ENCODE measurements around the gene MYH9.

DNA sequence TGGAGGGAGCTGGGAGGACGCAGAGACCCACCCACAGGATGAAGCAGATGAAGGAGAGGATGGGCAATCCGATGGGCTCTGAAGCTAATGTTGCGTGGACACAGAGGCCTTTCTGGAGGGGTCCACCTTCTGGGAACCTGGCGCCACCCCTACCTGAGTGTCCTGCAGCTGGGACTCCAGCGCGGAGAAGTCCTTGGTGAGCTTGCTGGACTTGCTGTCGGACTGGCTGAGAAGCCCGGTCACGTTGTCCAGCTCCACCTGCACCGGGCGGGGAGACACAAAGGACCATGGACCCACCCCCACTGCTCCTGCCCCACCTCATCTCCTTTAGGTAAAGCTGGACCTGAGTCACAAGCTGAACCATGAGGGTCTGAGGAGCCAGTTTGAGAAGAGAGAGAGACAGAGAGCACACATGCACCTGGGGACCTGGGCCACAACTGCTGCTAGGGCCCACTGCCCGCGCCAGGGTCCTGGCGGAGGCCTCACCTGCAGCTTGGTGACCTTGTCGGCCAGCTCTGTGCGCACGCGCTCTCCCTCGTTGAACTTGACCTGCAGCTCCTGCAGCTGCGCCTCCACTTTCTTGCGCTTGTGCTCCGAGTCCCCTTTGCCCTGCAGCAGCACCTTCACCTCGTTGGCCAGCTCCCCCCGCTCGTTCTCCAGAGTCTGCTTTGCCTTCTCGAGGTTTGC is 94.0 kb downstream of the MYH9 start:
- TF ChIP-seq, protein P1, sequence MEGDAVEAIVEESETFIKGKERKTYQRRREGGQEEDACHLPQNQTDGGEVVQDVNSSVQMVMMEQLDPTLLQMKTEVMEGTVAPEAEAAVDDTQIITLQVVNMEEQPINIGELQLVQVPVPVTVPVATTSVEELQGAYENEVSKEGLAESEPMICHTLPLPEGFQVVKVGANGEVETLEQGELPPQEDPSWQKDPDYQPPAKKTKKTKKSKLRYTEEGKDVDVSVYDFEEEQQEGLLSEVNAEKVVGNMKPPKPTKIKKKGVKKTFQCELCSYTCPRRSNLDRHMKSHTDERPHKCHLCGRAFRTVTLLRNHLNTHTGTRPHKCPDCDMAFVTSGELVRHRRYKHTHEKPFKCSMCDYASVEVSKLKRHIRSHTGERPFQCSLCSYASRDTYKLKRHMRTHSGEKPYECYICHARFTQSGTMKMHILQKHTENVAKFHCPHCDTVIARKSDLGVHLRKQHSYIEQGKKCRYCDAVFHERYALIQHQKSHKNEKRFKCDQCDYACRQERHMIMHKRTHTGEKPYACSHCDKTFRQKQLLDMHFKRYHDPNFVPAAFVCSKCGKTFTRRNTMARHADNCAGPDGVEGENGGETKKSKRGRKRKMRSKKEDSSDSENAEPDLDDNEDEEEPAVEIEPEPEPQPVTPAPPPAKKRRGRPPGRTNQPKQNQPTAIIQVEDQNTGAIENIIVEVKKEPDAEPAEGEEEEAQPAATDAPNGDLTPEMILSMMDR (IDR thresholded peaks at IDR 0.05), result no peak
- no peak for TF ChIP-seq POLR2A (IDR thresholded peaks at IDR 0.05)
